GM12874 (cell line): Measurements from ENCODE around the gene ADO.

Experiments used
- CTCF ChIP-seq: IDR thresholded peaks from 2 replicates; pipeline ENCODE4 v1.5.1; 2011; ENCODE audit warnings: low read depth, mild to moderate bottlenecking, control low read depth, low read length, moderate library complexity; ENCODE audit not compliant: insufficient read depth

ADO gene

GRCh38 chr10:62851442-62851841, 46.9 kb downstream of the ADO start:
- peak; percentile 44; the same call in 1 of the 2 replicates for TF ChIP-seq CTCF

GRCh38 chr10:62852961-62853702, 48.6 kb downstream of the ADO start:
- TF ChIP-seq CTCF = no peak

GRCh38 chr10:62853710-62854109, 49.2 kb downstream of the ADO start:
- TF ChIP-seq CTCF = no peak

- no peak for TF ChIP-seq CTCF
Observed at GRCh38 chr10:62856021-62856420, 51.5 kb downstream of the ADO start.
